GM12873 (cell line): ENCODE measurements around the gene DHRSX.

Experiments used
- CTCF ChIP-seq: IDR thresholded peaks from 2 replicates; pipeline ENCODE4 v1.5.1; 2012; ENCODE audit warnings: low read depth, mild to moderate bottlenecking, moderate library complexity, low read length, control low read depth; ENCODE audit not compliant: insufficient read depth; ENCODE audit errors: missing control alignments

The DHRSX gene

GRCh38 chrX:2231570-2232192 lies 269.1 kb downstream of the DHRSX start:
- TF ChIP-seq CTCF = no peak

GRCh38 chrX:2230457-2230856 lies 270.3 kb downstream of the DHRSX start:
- no peak for TF ChIP-seq CTCF

- no peak for TF ChIP-seq CTCF
These were observed 272.2 kb downstream of the DHRSX start for GRCh38 chrX:2228536-2228935.

GRCh38 chrX:2226906-2227656 lies 273.7 kb downstream of the DHRSX start:
- TF ChIP-seq CTCF = no peak

- no peak for TF ChIP-seq CTCF
These were observed 274.6 kb downstream of the DHRSX start for GRCh38 chrX:2226182-2226581.

GRCh38 chrX:2224597-2225235 lies 276.1 kb downstream of the DHRSX start:
- no peak for TF ChIP-seq CTCF

GRCh38 chrX:2224161-2224560 lies 276.6 kb downstream of the DHRSX start:
- no peak for TF ChIP-seq CTCF
